GM19328 (cell line): ENCODE results near the gene CCDC78.

ENCODE experiments used
- ATAC-seq: cut with Tn5 transposase; IDR thresholded peaks from one replicate; pipeline ENCODE4 v1.9.1; 2021; ENCODE audit warnings: mild to moderate bottlenecking, moderate library complexity; ENCODE audit not compliant: unreplicated experiment

The CCDC78 gene

DNA sequence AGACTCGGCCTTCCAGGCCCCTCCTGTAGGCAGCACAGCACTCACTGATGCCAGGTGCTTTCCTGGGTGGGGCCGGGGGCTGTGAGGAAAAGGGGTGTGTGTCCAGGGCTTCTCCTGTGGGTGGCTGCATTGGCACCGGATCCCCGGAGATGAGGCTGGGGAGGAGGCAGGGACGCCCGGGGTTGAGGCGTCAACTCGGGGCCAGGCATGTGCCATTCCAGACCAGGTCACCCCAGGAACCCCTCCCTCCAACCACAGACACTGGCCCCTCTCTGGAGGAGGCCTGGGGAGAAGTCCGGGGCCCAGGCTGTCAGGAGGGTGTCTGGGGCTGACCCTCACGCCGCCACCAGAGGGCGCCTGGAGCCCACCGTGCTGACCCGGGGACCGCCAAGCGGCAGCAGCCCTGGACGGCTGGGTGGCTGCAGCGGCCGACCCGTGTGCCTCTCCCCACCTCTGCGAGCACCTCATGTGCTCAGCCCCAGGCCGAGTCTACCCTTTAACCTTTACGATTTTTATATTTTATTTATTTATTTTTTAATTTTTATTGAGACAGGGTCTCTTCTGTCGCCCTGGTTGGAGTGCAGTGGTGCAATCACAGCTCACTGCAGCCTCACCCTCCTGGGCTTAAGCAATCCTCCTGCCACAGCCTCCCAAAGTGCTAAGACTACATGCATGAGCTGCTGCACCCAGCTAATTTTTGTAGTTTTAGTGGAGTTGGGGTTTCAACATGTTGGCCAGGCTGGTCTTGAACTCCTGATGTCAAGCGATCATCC, 14.5 kb downstream of the CCDC78 start:
- no peak for ATAC-seq

DNA sequence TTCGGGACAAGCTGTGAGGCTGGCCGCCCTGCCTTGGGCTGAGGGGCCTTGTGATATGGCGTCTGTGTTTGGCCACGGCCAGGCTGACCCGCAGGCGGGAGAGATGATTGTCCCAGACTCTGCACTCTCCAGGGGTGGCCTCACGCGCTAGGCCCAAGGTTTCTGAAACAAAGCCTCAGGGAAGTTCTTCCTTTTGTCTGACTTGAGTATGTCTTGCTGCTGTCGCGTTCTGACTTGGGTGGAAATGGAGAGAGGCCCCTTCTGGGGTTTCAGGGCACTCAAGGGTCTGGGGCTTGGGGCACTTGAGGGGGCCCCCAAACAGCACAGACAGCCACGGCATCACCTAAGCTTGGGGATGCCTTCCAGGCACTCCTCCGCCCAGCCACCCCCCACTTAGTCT, 15.2 kb downstream of the CCDC78 start:
- no peak for ATAC-seq

GRCh38 chr16:710500-711075, 15.7 kb downstream of the CCDC78 start:
- ATAC-seq = no peak

DNA sequence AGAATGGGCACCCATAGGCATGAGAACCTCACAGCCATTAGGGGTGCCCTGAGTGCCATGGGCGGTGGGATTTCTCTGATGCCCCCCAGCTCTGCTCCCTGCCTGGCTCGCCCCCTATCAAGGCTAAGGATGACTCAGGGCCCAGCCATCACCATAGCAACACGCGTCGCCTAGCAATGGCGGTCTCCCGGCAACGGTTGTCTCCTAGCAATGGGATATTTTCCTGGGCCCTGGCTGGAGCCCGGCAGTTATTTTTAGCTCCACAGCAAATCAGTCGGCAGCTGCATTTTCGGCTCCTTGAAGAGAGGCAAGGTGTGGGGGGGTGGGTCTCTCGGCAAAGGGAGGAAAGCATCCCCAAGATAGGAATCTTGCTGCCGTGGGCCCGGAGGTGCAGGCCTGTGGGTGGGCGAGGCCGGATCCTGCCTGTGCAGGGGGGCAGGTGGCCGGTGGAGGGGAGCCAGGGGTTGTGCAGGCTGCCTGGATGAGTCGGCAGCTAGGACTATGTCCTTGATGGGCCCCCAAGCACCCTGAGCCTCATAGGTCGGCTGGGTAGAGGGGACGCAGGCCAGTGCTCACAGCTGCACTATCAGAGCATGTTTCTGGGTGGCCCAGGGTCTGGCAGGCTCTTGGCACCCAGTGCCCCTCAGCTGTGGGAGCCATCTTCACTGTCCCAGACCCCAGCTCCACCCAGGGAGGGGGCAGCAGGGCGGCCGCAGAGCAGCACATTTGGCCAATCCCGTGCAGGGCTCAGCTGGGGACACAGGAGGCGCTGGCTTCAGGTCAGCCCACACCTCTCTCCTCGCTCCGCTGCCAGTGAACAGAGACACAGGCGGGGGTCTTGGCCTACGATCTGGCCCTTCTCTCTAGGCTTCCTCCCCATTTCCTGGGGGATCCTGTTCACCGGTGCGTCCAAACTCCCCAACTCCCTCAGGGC, 16.4 kb downstream of the CCDC78 start:
- no peak for ATAC-seq

DNA sequence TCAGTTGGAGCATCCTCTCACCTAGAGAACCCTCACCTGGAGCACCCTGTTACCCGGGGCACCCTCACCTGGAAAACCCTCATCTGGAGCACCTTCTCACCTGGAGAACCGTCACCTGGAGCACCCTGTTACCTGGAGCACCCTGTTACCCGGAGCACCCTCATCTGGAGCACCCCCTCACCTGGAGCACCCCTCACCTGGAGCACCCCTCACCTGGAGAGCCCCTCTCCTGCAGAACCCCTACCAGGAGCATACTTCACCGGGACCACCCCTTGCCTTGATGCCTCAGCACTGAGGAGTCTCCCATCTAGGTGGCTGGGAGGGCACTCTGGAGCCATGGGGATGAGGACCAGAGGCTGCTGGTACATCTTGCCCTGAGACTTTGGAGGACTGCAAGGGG, 17.3 kb downstream of the CCDC78 start:
- ATAC-seq = no peak

- no peak for ATAC-seq
These were observed 18.2 kb downstream of the CCDC78 start for GRCh38 chr16:708019-708418.

- ATAC-seq = no peak
These were observed 19.1 kb downstream of the CCDC78 start for GRCh38 chr16:707062-707538.

- no peak for ATAC-seq
These were observed 19.8 kb downstream of the CCDC78 start for GRCh38 chr16:706189-707061.

GRCh38 chr16:705431-706188, 20.6 kb downstream of the CCDC78 start, which contains the start of gene FBXL16:
Gene FBXL16, minus strand, starts transcription at chr16:705801. Its CDS starts 8,396 bp downstream, at chr16:697405.
- no peak for ATAC-seq

DNA sequence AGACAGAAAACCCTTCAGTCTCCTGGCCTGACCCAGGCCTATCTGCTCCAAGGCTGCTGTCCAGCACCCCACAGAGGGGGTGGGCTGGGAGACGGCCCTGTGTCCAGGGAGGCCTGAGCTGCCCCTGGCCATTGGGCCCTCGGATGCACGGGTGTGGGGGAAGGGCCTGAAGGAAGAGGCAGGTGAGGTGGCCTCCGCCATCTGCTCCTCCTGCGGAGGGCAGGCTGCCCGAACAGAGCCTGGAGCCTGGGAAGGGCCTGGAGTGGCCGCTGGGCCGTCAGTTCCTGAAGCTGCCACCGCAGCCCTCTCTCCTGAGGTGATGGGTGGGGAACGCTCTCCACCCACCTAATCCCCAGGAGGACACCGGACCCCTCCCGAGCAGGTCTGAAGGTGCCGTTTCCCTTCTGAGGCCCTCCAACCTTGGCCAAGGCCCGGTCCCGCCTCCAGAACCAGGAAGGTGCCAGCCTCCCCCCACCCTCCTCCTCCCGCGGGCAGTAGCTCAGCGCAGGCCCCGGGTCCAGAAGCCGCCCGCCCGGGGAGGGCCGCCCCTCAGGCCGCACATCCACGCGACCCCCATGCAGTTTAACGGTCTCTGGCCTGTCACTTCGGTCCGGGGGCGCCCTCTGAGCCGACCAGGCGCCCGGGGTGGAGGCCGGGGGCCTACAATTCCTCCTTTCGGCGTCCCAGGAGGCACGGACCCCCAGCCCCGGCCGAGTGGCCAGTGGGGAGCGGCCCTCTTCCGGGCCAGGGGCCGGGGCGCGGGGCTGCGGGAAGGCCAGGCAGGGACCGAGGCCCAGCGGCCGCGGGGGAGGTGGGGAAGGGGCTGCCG, 21.5 kb downstream of the CCDC78 start:
- no peak for ATAC-seq

GRCh38 chr16:704047-704446, 22.2 kb downstream of the CCDC78 start:
- ATAC-seq = no peak

DNA sequence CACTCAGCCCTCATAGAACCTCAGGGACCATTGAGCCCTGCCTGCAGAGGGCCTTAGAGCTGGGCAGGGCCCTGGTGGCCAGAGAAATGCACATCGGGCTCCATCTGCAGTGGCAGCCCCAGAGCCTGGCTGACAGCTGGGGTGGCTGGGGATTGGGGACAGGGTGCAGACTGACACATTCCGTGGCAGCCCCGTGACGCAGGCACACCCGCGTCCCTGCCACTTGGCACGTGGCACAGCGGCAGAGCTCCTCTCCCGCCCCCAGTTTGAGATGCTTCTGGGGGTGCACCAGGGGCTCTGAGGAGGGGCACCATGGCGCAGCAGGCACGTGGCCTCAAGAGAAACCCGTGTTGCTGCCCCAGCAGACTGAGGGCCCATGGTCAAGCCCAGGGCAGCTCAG, 22.8 kb downstream of the CCDC78 start:
- no peak for ATAC-seq

- no peak for ATAC-seq
These were observed 23.9 kb downstream of the CCDC78 start for GRCh38 chr16:702341-702740.

GRCh38 chr16:700684-701584, 25.3 kb downstream of the CCDC78 start:
- no peak for ATAC-seq

- ATAC-seq = no peak
These were observed 27.2 kb downstream of the CCDC78 start for GRCh38 chr16:698911-699671.

- ATAC-seq = no peak
These were observed 30.7 kb downstream of the CCDC78 start for GRCh38 chr16:695355-696089.
